ENCODE measurements around the gene VPS37C.

GRCh38 chr11:61193596-61193995 is 32.4 kb upstream of the VPS37C start:
- TF ChIP-seq, protein P1, sequence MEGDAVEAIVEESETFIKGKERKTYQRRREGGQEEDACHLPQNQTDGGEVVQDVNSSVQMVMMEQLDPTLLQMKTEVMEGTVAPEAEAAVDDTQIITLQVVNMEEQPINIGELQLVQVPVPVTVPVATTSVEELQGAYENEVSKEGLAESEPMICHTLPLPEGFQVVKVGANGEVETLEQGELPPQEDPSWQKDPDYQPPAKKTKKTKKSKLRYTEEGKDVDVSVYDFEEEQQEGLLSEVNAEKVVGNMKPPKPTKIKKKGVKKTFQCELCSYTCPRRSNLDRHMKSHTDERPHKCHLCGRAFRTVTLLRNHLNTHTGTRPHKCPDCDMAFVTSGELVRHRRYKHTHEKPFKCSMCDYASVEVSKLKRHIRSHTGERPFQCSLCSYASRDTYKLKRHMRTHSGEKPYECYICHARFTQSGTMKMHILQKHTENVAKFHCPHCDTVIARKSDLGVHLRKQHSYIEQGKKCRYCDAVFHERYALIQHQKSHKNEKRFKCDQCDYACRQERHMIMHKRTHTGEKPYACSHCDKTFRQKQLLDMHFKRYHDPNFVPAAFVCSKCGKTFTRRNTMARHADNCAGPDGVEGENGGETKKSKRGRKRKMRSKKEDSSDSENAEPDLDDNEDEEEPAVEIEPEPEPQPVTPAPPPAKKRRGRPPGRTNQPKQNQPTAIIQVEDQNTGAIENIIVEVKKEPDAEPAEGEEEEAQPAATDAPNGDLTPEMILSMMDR (IDR thresholded peaks at IDR 0.05) = no peak
- TF ChIP-seq POLR2A (IDR thresholded peaks at IDR 0.05) = no peak

Measured in ovary (tissue), 3 donors.